Naive thymus-derived CD4-positive, alpha-beta T cell (primary cell): ENCODE data around the gene EYS. TPM values are rescaled to one million over a fixed set of nuclear protein-coding genes. Genes with fewer than 3 reads are reported as not detected.
A peak's percentile ranks its signal among the peaks of the same experiment; 100 is the strongest.

Source experiments
- ATAC-seq: fragments of 150-1000 bp; cut with Tn5 transposase; 2 replicates; pipeline ENCODE4 v1.10.0; 2021; ENCODE audit warnings: mild to moderate bottlenecking, moderate library complexity
- CTCF ChIA-PET: fragments of 350-600 bp; sonication (Branson Sonifier 250); formaldehyde crosslinking; loops from one replicate; lab custom pipeline; 2021; ENCODE audit warnings: antibody characterized with exemption; lab: Charles Lee
- POLR2A ChIA-PET: fragments of 350-600 bp; sonication (Branson Sonifier 250); formaldehyde crosslinking; loops from one replicate; lab custom pipeline; 2021; ENCODE audit warnings: antibody characterized with exemption, inconsistent platforms; lab: Charles Lee
- DNase-seq, 9 donors: peaks; one replicate each; pipeline versions ENCODE4 v3.0.0 to v3.0.0-alpha.2; 2020 to 2022; ENCODE audit warnings: mixed read lengths in 1 of 9
- H3K27ac ChIP-seq: one replicate; pipeline ENCODE4 v1.7.0; 2013; ENCODE audit warnings: mild to moderate bottlenecking, low read depth, low read length, moderate library complexity
- H3K27me3 ChIP-seq, 2 donors: one replicate each; pipeline ENCODE4 v1.7.0; 2013; ENCODE audit warnings: low read length in 2 of 2, mild to moderate bottlenecking in 2 of 2, moderate library complexity in 2 of 2; ENCODE audit not compliant: control insufficient read depth in 2 of 2, insufficient read depth in 2 of 2
- H3K36me3 ChIP-seq, 3 experiments: 1 replicate in 2 of 3; 2 replicates in 1 of 3; pipeline ENCODE4 v1.7.0; 2013; ENCODE audit warnings: low read length in 3 of 3, mild to moderate bottlenecking in 3 of 3, moderate library complexity in 1 of 3; ENCODE audit not compliant: insufficient read depth in 3 of 3, control insufficient read depth in 2 of 3
- H3K4me1 ChIP-seq, 2 donors: one replicate each; pipeline ENCODE4 v1.7.0; 2013; ENCODE audit warnings: low read length in 2 of 2, mild to moderate bottlenecking in 2 of 2, moderate library complexity in 1 of 2; ENCODE audit not compliant: control insufficient read depth in 2 of 2, insufficient read depth in 2 of 2
- H3K4me3 ChIP-seq: 2 replicates; pipeline ENCODE4 v1.7.0; 2013; ENCODE audit warnings: mild to moderate bottlenecking, low read length
- H3K9me3 ChIP-seq, 3 experiments: 1 replicate in 2 of 3; 2 replicates in 1 of 3; pipeline ENCODE4 v1.7.0; 2013; ENCODE audit warnings: low read length in 3 of 3; ENCODE audit not compliant: control insufficient read depth in 2 of 3
- H3K27ac Mint-ChIP-seq, 9 donors: one replicate each; pipeline ENCODE4 v1.8.0; 2020 to 2022; ENCODE audit warnings: mixed read lengths in 9 of 9, mild to moderate bottlenecking in 8 of 9, moderate library complexity in 5 of 9, inconsistent platforms in 2 of 9
- H3K27me3 Mint-ChIP-seq, 5 donors: one replicate each; pipeline ENCODE4 v1.8.0; 2021 to 2022; ENCODE audit warnings: mixed read lengths in 5 of 5, mild to moderate bottlenecking in 1 of 5
- H3K36me3 Mint-ChIP-seq, 5 donors: one replicate each; pipeline ENCODE4 v1.8.0; 2020 to 2022; ENCODE audit warnings: mixed read lengths in 5 of 5, mild to moderate bottlenecking in 3 of 5, inconsistent platforms in 1 of 5
- H3K4me1 Mint-ChIP-seq, 7 donors: one replicate each; pipeline ENCODE4 v1.8.0; 2020 to 2022; ENCODE audit warnings: mixed read lengths in 7 of 7, mild to moderate bottlenecking in 3 of 7, inconsistent platforms in 1 of 7
- H3K4me3 Mint-ChIP-seq, 10 donors: one replicate each; pipeline ENCODE4 v1.8.0; 2020 to 2022; ENCODE audit warnings: mild to moderate bottlenecking in 10 of 10, mixed read lengths in 10 of 10, moderate library complexity in 6 of 10, inconsistent platforms in 2 of 10
- H3K9me3 Mint-ChIP-seq, 11 donors: one replicate each; pipeline ENCODE4 v1.8.0; 2020 to 2022; ENCODE audit warnings: mixed read lengths in 11 of 11, mild to moderate bottlenecking in 4 of 11, inconsistent platforms in 1 of 11, moderate library complexity in 1 of 11
- intact Hi-C, 2 donors: fragments of 100-400 bp; cut with micrococcal nuclease; formaldehyde crosslinking; loops; one replicate each; pipeline ENCODE4 v1.15.1; 2023
- polyA plus RNA-seq, 2 donors: library from polyadenylated mRNA; unstranded; fragments of 300-500 nt; fragmentation: Illumina TruSeq; gene quantifications; one replicate each; pipeline ENCODE4 v1.2.3, GENCODE V29; 2021
- total RNA-seq, 6 experiments: library from RNA in 5 of 6; stranded (reverse) in 5 of 6; gene quantifications; 1 replicate in 5 of 6; 2 replicates in 1 of 6; pipeline ENCODE4 v1.2.3 and lab custom pipeline; 2021 to 2026

EYS gene
- total and polyA plus RNA-seq, 7 experiments from 2014 or later, result 0.07 to 0.21 (median 0.13) TPM; not detected in 4

DNA sequence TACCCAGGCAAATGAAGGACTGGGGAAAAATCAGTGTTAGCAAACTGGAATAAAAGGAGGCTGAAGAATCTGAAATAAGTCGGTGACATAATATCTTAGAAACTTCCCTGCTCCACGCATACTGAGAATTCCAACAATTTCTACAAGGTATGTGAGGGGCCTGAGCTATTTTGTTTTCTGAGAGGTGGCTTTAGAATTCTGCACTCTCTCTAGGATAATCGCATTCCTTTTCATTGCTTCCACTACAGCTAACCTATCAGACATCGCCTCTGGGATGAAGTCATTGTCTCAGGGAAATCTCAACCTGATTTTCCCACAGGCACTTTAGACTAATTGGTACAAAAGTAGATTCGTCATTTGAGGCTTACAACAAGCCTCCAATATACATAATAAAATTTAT, 1330.6 kb downstream of the EYS start:
- Mint-ChIP-seq H3K4me1 (no peaks in the 10 kb centered on the region), H3K27ac (no peak overlapping the region), H3K27me3 (no peaks in the 10 kb centered on the region), H3K36me3 (no peaks in the 10 kb centered on the region), H3K9me3 (peaks cover 2 to 21% (median 10%) of the 10 kb centered on the region in 11 donors), H3K4me3 (no peak overlapping the region)
- intact Hi-C loops, result no loop called here
- ChIA-PET POLR2A (no interaction called here), CTCF (no interaction called here)
- no peak overlapping the region for H3K27ac ChIP-seq
- ATAC-seq, result no peak
- no peak for DNase-seq
- H3K4me1 ChIP-seq, result no peaks in the 10 kb centered on the region
- H3K9me3 ChIP-seq, result no peaks in the 10 kb centered on the region
- no peaks in the 10 kb centered on the region for H3K27me3 ChIP-seq
- no peaks in the 10 kb centered on the region for H3K36me3 ChIP-seq
- no peak overlapping the region for H3K4me3 ChIP-seq

DNA sequence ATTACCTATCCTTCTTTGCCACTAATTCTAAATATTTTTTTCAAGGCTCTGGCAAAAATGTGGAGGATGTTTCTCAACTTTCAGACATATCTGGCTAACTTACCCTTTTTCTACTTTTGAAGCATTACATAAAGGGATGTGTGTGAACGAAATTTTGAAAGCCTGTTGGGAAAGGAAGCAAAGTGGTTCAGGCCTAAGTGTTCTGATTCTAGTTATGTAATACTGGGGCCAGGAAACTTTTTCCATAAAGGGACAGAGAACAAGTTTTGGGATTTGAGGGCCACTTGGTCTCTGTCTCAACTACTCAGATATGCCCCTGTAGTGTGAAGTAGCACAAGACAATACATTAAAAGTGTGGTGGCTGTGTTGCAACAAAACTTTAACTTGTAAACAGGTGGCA, 1349.6 kb downstream of the EYS start:
- CTCF ChIA-PET, result no interaction called here
- Mint-ChIP-seq H3K4me1 (no peaks in the 10 kb centered on the region), H3K27ac (no peak overlapping the region), H3K9me3 (peaks cover 0 to 5% (median 1%) of the 10 kb centered on the region in 11 donors), H3K36me3 (no peaks in the 10 kb centered on the region), H3K27me3 (no peaks in the 10 kb centered on the region), H3K4me3 (no peak overlapping the region)
- H3K27ac ChIP-seq, result no peak overlapping the region
- no peaks in the 10 kb centered on the region for H3K36me3 ChIP-seq
- ATAC-seq (no peak), DNase-seq (no peak)
- H3K27me3 ChIP-seq, result no peaks in the 10 kb centered on the region
- H3K4me3 ChIP-seq, result no peak overlapping the region
- H3K9me3 ChIP-seq, result no peaks in the 10 kb centered on the region
- intact Hi-C loops, result no loop called here
- POLR2A ChIA-PET, result no interaction called here
- H3K4me1 ChIP-seq, result no peaks in the 10 kb centered on the region

GRCh38 chr6:64347411-64347810, 1359.6 kb downstream of the EYS start:
- no peaks in the 10 kb centered on the region for H3K27me3 ChIP-seq
- H3K27ac Mint-ChIP-seq, result no peak overlapping the region
- ATAC-seq, result no peak
- intact Hi-C loops, result no loop called here
- POLR2A ChIA-PET, result no interaction called here
- no peaks in the 10 kb centered on the region for H3K36me3 Mint-ChIP-seq
- H3K4me1 ChIP-seq, result no peaks in the 10 kb centered on the region
- no peak for DNase-seq
- no peaks in the 10 kb centered on the region for H3K9me3 ChIP-seq
- no peaks in the 10 kb centered on the region for H3K36me3 ChIP-seq
- CTCF ChIA-PET, result no interaction called here
- H3K27ac ChIP-seq, result no peak overlapping the region
- H3K27me3 Mint-ChIP-seq, result no peaks in the 10 kb centered on the region
- H3K9me3 Mint-ChIP-seq, result peaks cover 0 to 18% (median 6%) of the 10 kb centered on the region in 11 donors
- no peaks in the 10 kb centered on the region for H3K4me1 Mint-ChIP-seq
- no peak overlapping the region for H3K4me3 ChIP-seq
- no peak overlapping the region for H3K4me3 Mint-ChIP-seq

DNA sequence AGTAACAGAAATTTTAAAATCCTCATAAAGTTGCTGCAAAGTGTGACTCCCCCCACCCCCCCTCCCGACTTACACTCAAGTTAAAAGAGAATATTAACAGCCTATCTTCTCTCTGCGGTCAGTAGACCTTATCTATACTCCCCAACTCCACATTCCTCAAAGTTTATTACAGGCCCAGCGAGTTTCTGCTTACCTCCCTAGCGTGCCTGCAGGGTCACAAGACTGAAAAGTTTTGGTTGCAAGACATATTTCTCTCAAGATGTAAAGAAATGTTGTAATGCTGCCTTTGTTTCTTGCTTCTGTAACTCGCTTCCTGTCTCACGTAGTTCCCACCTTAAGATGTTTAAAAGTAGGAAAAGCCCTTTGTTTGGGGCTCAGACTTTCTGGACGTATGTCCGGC, 1371.8 kb downstream of the EYS start:
- ATAC-seq, result no peak

DNA sequence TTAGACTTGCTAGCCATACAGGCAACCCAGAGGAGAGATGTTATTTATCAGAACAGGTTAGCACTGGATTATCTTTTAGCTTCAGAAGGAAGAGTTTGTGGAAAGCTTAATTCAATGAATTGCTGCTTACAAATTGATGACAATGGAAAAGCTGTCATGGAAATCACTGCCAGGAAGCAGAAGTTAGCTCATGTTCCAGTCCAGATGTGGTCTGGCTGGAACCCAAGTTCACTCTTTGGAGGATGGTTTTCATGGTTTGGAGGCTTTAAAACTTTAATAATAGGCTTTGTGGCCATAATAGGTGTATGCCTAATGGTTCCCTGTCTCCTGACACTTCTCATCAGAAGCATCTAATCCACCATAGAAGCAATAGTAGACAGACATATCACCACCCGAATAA, 1372.4 kb downstream of the EYS start:
- H3K4me3 Mint-ChIP-seq, result no peak overlapping the region
- no peak for DNase-seq
- intact Hi-C loops, result no loop called here
- H3K4me1 ChIP-seq, result no peaks in the 10 kb centered on the region
- no peak overlapping the region for H3K4me3 ChIP-seq
- peaks cover 0 to 24% (median 9%) of the 10 kb centered on the region in 11 donors for H3K9me3 Mint-ChIP-seq
- H3K27ac Mint-ChIP-seq, result no peak overlapping the region
- CTCF ChIA-PET, result no interaction called here
- POLR2A ChIA-PET, result no interaction called here
- H3K27me3 Mint-ChIP-seq, result no peaks in the 10 kb centered on the region
- no peak overlapping the region for H3K27ac ChIP-seq
- H3K4me1 Mint-ChIP-seq, result no peaks in the 10 kb centered on the region
- H3K36me3 Mint-ChIP-seq, result no peaks in the 10 kb centered on the region
- ATAC-seq, result no peak
- H3K9me3 ChIP-seq, result no peaks in the 10 kb centered on the region
- no peaks in the 10 kb centered on the region for H3K36me3 ChIP-seq
- H3K27me3 ChIP-seq, result no peaks in the 10 kb centered on the region

More for the DNA sequence above, 1371.8 kb downstream of the EYS start:
- Mint-ChIP-seq H3K4me1 (no peaks in the 10 kb centered on the region), H3K27ac (no peak overlapping the region), H3K4me3 (no peak overlapping the region), H3K27me3 (no peaks in the 10 kb centered on the region), H3K36me3 (no peaks in the 10 kb centered on the region), H3K9me3 (peaks cover 0 to 24% (median 9%) of the 10 kb centered on the region in 11 donors)
- Histone ChIP-seq H3K27ac (no peak overlapping the region), H3K9me3 (no peaks in the 10 kb centered on the region), H3K36me3 (no peaks in the 10 kb centered on the region), H3K27me3 (no peaks in the 10 kb centered on the region), H3K4me3 (no peak overlapping the region), H3K4me1 (no peaks in the 10 kb centered on the region)
- intact Hi-C loops, result no loop called here
- POLR2A ChIA-PET, result no interaction called here
- DNase-seq, result no peak
- CTCF ChIA-PET, result no interaction called here

- ATAC-seq, result no peak
- CTCF ChIA-PET, result no interaction called here
Observed at GRCh38 chr6:64330694-64331307, 1376.2 kb downstream of the EYS start.

DNA sequence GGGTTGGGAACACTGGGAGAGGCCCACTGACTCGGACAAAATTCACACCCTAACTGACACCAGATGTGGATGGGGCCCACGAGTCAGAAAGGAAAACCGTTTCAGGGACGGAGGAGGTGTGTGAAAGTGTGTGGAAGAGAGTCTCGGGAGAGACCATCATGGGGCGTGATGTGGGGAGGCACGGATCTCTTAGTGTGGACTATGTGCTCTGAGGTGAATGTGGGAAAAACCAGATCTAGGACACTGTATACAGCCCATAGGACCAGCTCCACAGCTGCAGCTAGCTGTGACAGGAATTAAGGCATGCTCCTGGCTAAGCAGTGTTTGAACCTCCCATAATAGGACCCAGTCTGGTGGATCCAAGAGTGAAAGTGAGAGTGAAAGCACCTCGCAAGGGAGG, 1380.1 kb downstream of the EYS start:
- H3K27ac Mint-ChIP-seq, result no peak overlapping the region
- intact Hi-C loops, result no loop called here

More at GRCh38 chr6:64330694-64331307, 1376.2 kb downstream of the EYS start:
- Mint-ChIP-seq H3K27me3 (no peaks in the 10 kb centered on the region), H3K27ac (no peak overlapping the region), H3K36me3 (no peaks in the 10 kb centered on the region), H3K4me3 (no peak overlapping the region), H3K9me3 (peaks cover 0 to 20% (median 6%) of the 10 kb centered on the region in 11 donors), H3K4me1 (no peaks in the 10 kb centered on the region)
- H3K27me3 ChIP-seq, result no peaks in the 10 kb centered on the region
- no peaks in the 10 kb centered on the region for H3K9me3 ChIP-seq
- no peaks in the 10 kb centered on the region for H3K4me1 ChIP-seq
- intact Hi-C loops, result no loop called here
- no peaks in the 10 kb centered on the region for H3K36me3 ChIP-seq
- H3K4me3 ChIP-seq, result no peak overlapping the region
- no peak overlapping the region for H3K27ac ChIP-seq
- no peak for DNase-seq
- POLR2A ChIA-PET, result no interaction called here

More for the DNA sequence above, 1380.1 kb downstream of the EYS start:
- no peak overlapping the region for H3K4me3 ChIP-seq
- ChIA-PET POLR2A (no interaction called here), CTCF (no interaction called here)
- Mint-ChIP-seq H3K4me1 (no peaks in the 10 kb centered on the region), H3K4me3 (peak overlapping the region in 1 of 10 donors; percentile 27), H3K9me3 (peaks cover 0 to 20% (median 4%) of the 10 kb centered on the region in 11 donors), H3K36me3 (no peaks in the 10 kb centered on the region), H3K27me3 (no peaks in the 10 kb centered on the region)
- ATAC-seq (peak; percentile 26), DNase-seq (no peak)
- no peak overlapping the region for H3K27ac ChIP-seq
- H3K4me1 ChIP-seq, result no peaks in the 10 kb centered on the region
- no peaks in the 10 kb centered on the region for H3K36me3 ChIP-seq
- no peaks in the 10 kb centered on the region for H3K9me3 ChIP-seq
- no peaks in the 10 kb centered on the region for H3K27me3 ChIP-seq
